K562 (cell line): Measurements from ENCODE around the gene EMC6. TPM values are rescaled to one million over a fixed set of nuclear protein-coding genes. Genes with fewer than 3 reads are reported as not detected.

ENCODE experiments used
- CBFA2T3 ChIP-seq: fragments of 450-650 bp; IDR thresholded peaks from 2 replicates; pipeline ENCODE4 v1.6.1; 2017
- JUND ChIP-seq, 2 experiments: IDR thresholded peaks; 2 replicates in 1 of 2; 3 replicates in 1 of 2; pipeline ENCODE4 v1.6.1; 2011; ENCODE audit warnings: borderline replicate concordance in 2 of 2, low read depth in 2 of 2, low read length in 2 of 2, improper control_type of control experiment in 1 of 2, missing biosample characterization in 1 of 2, missing genetic modification characterization in 1 of 2, missing genetic modification reagents in 1 of 2
- RB1 ChIP-seq: fragments of 450-650 bp; IDR thresholded peaks from 2 replicates; pipeline ENCODE4 v1.6.1; 2017; ENCODE audit warnings: low read depth, mild to moderate bottlenecking
- RCOR1 ChIP-seq, 2 experiments: IDR thresholded peaks; 2 replicates each; pipeline ENCODE4 v1.6.1; 2012; ENCODE audit warnings: low read depth in 2 of 2, low read length in 2 of 2, borderline replicate concordance in 1 of 2, improper control_type of control experiment in 1 of 2
- SIN3A ChIP-seq, 2 experiments: fragments of 150-350 bp in 1 of 2; IDR thresholded peaks; 2 replicates each; pipeline ENCODE4 v1.6.1; 2011 to 2016; ENCODE audit warnings: borderline replicate concordance in 2 of 2, low read depth in 2 of 2, low read length in 2 of 2, mild to moderate bottlenecking in 2 of 2, moderate library complexity in 2 of 2; ENCODE audit not compliant: control insufficient read depth in 1 of 2
- SRF ChIP-seq, 2 experiments: fragments of 250-450, 450-650 bp in 1 of 2; sonication (Bioruptor Pico) in 1 of 2; sonication (generic) in 1 of 2; formaldehyde crosslinking; IDR thresholded peaks; 2 replicates each; pipeline versions ENCODE4 v1.5.0 to v1.5.1; 2020 to 2022; ENCODE audit warnings: mild to moderate bottlenecking in 1 of 2, missing genetic modification reagents in 1 of 2
- TAF7 ChIP-seq: fragments of 450-650 bp; IDR thresholded peaks from 2 replicates; pipeline ENCODE4 v1.6.1; 2016; ENCODE audit warnings: missing genetic modification characterization, missing compliant biosample characterization
- TEAD4 ChIP-seq, 2 experiments: sonication (generic) in 1 of 2; formaldehyde crosslinking in 1 of 2; IDR thresholded peaks; 2 replicates each; pipeline versions ENCODE4 v1.6.1 to v1.8.0; 2012 to 2022; ENCODE audit warnings: borderline replicate concordance in 1 of 2, inconsistent platforms in 1 of 2, low read length in 1 of 2, mild to moderate bottlenecking in 1 of 2, missing genetic modification reagents in 1 of 2
- ZBED1 ChIP-seq: IDR thresholded peaks from 2 replicates; pipeline ENCODE4 v1.6.1; 2014
- polyA plus RNA-seq, 8 experiments: library from polyadenylated mRNA; depleted of rRNA in 4 of 8; stranded (reverse) in 5 of 8; unstranded in 3 of 8; fragments of >200 nt; fragmentation: Nextera tagmentation in 2 of 8; fragmentation: Illumina TruSeq in 1 of 8; extraction: Ambion mirVana in 2 of 8; extraction: Trizol in 1 of 8; gene quantifications; 2 replicates each; pipeline versions ENCODE4 v1.2.1 to v1.2.3, GENCODE V29; 2011 to 2014; ENCODE audit warnings: inconsistent platforms in 1 of 8, missing spikeins in 1 of 8
- total RNA-seq, 7 experiments: library from RNA; depleted of rRNA in 6 of 7; stranded (reverse); fragments of >200 nt in 6 of 7; fragmentation: Illumina TruSeq in 2 of 7; extraction: Trizol in 2 of 7; gene quantifications; 2 replicates each; pipeline versions ENCODE4 v1.2.1 to v1.2.3, GENCODE V29; 2011 to 2021; ENCODE audit warnings: low replicate concordance in 1 of 7
- TF ChIP-seq, protein P1 (sequence below): sonication (generic); formaldehyde crosslinking; IDR thresholded peaks from 2 replicates; pipeline ENCODE4 v1.8.1; 2023; ENCODE audit warnings: missing genetic modification reagents, mild to moderate bottlenecking, borderline replicate concordance
- TF ChIP-seq, protein P2 (sequence below), 2 experiments: fragments of 200-800 bp in 1 of 2; sonication (Bioruptor generic) in 1 of 2; sonication (generic) in 1 of 2; formaldehyde crosslinking in 1 of 2; IDR thresholded peaks in 1 of 2; conservative IDR thresholded peaks in 1 of 2; 2 replicates each; pipeline versions ENCODE4 v1.5.0 to v1.6.1; 2016 to 2020; ENCODE audit warnings: missing compliant biosample characterization in 1 of 2, missing genetic modification characterization in 1 of 2, missing genetic modification reagents in 1 of 2
- TF ChIP-seq, protein P3 (sequence below): fragments of 250-450 bp; sonication (Bioruptor Pico); IDR thresholded peaks from 2 replicates; pipeline ENCODE4 v1.4.0; 2020; ENCODE audit warnings: mild to moderate bottlenecking, moderate library complexity

EMC6 gene
- total and polyA plus RNA-seq, 9 of the 15 experiments (the other 6 are each of a cell fraction or from before 2014, with no cell fraction given) = 2.9 to 136 (median 24.9) TPM

DNA sequence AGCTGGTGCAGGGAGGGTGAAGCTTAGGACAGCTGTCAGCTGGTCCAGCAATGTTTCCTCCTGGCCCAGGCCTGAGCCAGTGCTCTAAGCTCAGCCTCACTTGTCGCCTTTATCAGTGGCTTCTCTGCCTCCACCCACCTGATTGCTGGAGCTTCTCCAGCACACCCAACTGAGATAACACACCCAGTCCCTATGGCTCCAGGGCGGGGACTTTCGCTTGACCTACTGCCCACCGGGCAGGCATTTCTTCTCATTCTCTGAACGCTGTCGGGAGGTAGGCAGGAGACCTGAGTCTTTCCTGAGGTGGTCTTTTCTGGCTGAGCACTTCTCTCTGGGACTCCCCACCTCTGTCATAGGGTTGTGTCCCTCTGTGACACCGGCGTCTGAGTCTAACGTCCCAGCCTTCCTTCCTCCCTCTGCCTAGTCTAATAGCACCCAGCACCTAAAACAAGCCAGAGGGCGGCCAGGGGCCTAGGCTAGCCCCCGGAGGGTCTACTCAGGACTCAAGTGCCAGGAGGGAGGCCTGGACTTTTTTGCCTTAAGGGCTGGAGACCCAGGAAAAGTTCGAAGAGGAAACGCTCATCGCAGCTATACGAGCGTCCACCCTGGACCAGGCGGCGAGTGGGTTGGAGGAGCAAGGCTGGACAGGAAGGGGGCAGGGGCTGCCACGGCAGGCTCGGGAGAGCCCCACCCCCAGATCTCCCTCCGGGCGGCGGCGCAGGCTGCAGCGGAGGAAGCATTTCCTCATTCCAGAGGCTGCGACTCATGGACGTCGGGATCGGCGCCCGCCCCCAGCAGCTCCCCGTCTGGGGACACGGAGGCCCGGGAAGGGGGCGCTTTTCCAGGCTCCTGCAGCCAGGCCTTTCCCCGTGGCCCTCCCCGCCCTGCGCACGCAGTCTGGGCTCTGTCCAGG, 990 bp upstream of the EMC6 start (continued):
- TF ChIP-seq, protein P1, sequence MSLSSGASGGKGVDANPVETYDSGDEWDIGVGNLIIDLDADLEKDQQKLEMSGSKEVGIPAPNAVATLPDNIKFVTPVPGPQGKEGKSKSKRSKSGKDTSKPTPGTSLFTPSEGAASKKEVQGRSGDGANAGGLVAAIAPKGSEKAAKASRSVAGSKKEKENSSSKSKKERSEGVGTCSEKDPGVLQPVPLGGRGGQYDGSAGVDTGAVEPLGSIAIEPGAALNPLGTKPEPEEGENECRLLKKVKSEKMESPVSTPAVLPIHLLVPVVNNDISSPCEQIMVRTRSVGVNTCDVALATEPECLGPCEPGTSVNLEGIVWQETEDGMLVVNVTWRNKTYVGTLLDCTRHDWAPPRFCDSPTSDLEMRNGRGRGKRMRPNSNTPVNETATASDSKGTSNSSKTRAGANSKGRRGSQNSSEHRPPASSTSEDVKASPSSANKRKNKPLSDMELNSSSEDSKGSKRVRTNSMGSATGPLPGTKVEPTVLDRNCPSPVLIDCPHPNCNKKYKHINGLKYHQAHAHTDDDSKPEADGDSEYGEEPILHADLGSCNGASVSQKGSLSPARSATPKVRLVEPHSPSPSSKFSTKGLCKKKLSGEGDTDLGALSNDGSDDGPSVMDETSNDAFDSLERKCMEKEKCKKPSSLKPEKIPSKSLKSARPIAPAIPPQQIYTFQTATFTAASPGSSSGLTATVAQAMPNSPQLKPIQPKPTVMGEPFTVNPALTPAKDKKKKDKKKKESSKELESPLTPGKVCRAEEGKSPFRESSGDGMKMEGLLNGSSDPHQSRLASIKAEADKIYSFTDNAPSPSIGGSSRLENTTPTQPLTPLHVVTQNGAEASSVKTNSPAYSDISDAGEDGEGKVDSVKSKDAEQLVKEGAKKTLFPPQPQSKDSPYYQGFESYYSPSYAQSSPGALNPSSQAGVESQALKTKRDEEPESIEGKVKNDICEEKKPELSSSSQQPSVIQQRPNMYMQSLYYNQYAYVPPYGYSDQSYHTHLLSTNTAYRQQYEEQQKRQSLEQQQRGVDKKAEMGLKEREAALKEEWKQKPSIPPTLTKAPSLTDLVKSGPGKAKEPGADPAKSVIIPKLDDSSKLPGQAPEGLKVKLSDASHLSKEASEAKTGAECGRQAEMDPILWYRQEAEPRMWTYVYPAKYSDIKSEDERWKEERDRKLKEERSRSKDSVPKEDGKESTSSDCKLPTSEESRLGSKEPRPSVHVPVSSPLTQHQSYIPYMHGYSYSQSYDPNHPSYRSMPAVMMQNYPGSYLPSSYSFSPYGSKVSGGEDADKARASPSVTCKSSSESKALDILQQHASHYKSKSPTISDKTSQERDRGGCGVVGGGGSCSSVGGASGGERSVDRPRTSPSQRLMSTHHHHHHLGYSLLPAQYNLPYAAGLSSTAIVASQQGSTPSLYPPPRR (CRISPR knock-in tag) = no peak
- TF ChIP-seq ZBED1 = no peak
- TF ChIP-seq SIN3A (IDR thresholded peaks at IDR 0.05; ENCODE audit: borderline replicate concordance in 2 of 2, control insufficient read depth in 1 of 2, low read depth in 2 of 2, low read length in 2 of 2) = peak in 1 of 2 experiments; percentile 52; a peak in 1 of 4 replicates
- TF ChIP-seq TAF7 (tag) = no peak
- peak in 1 of 2 experiments; percentile 82; a peak in 1 of 4 replicates for TF ChIP-seq SRF (CRISPR knock-in tag; IDR thresholded peaks at IDR 0.05)
- TF ChIP-seq CBFA2T3 = peak; percentile 81
- TF ChIP-seq, protein P2, sequence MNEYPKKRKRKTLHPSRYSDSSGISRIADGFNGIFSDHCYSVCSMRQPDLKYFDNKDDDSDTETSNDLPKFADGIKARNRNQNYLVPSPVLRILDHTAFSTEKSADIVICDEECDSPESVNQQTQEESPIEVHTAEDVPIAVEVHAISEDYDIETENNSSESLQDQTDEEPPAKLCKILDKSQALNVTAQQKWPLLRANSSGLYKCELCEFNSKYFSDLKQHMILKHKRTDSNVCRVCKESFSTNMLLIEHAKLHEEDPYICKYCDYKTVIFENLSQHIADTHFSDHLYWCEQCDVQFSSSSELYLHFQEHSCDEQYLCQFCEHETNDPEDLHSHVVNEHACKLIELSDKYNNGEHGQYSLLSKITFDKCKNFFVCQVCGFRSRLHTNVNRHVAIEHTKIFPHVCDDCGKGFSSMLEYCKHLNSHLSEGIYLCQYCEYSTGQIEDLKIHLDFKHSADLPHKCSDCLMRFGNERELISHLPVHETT (CRISPR knock-in tag; conservative IDR thresholded peaks at IDR 0.05 in 1 of 2, IDR thresholded peaks at IDR 0.05 in 1 of 2) = no peak
- TF ChIP-seq RCOR1 (IDR thresholded peaks at IDR 0.05; ENCODE audit: borderline replicate concordance in 1 of 2, low read depth in 2 of 2, low read length in 2 of 2) = peak in 1 of 2 experiments; percentile 88; a peak in 2 of 4 replicates
- TF ChIP-seq JUND (IDR thresholded peaks at IDR 0.05; ENCODE audit: borderline replicate concordance, low read depth, low read length) = peak; percentile 20; the same call in 1 of the 2 replicates
- peak; percentile 18; the same call in 1 of the 3 replicates for TF ChIP-seq JUND (tag; IDR thresholded peaks at IDR 0.05; ENCODE audit: borderline replicate concordance, low read depth, low read length)
- TF ChIP-seq, protein P3, sequence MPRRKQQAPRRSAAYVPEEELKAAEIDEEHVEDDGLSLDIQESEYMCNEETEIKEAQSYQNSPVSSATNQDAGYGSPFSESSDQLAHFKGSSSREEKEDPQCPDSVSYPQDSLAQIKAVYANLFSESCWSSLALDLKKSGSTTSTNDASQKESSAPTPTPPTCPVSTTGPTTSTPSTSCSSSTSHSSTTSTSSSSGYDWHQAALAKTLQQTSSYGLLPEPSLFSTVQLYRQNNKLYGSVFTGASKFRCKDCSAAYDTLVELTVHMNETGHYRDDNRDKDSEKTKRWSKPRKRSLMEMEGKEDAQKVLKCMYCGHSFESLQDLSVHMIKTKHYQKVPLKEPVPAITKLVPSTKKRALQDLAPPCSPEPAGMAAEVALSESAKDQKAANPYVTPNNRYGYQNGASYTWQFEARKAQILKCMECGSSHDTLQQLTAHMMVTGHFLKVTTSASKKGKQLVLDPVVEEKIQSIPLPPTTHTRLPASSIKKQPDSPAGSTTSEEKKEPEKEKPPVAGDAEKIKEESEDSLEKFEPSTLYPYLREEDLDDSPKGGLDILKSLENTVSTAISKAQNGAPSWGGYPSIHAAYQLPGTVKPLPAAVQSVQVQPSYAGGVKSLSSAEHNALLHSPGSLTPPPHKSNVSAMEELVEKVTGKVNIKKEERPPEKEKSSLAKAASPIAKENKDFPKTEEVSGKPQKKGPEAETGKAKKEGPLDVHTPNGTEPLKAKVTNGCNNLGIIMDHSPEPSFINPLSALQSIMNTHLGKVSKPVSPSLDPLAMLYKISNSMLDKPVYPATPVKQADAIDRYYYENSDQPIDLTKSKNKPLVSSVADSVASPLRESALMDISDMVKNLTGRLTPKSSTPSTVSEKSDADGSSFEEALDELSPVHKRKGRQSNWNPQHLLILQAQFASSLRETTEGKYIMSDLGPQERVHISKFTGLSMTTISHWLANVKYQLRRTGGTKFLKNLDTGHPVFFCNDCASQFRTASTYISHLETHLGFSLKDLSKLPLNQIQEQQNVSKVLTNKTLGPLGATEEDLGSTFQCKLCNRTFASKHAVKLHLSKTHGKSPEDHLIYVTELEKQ = no peak
- TF ChIP-seq TEAD4 (IDR thresholded peaks at IDR 0.05; ENCODE audit: low read length) = peak; percentile 40; the same call in 1 of the 2 replicates
- no peak for TF ChIP-seq TEAD4 (CRISPR knock-in tag; IDR thresholded peaks at IDR 0.05; ENCODE audit: borderline replicate concordance)
- no peak for TF ChIP-seq RB1
